Suppressor macrophage treated with lipopolysaccharide for 1 hour (primary cell): ENCODE data around the gene SSH2.
A peak's percentile ranks its signal among the peaks of the same experiment; 100 is the strongest.

ENCODE experiments used
- DNase-seq, 3 donors: peaks; one replicate each; pipeline ENCODE4 v3.0.0-alpha.2; 2020 to 2022

SSH2 gene

GRCh38 chr17:29584452-29585079 is 345.5 kb downstream of the SSH2 start:
- peak; percentile 28 to 63 (median 40) for DNase-seq

- no peak for DNase-seq
Measured at GRCh38 chr17:29583324-29584248, 346.4 kb downstream of the SSH2 start.

GRCh38 chr17:29582772-29583171 is 347.3 kb downstream of the SSH2 start:
- no peak for DNase-seq

GRCh38 chr17:29582254-29582765 is 347.7 kb downstream of the SSH2 start:
- no peak for DNase-seq

GRCh38 chr17:29581583-29582253 is 348.3 kb downstream of the SSH2 start:
- DNase-seq: no peak

GRCh38 chr17:29579866-29580771 is 349.9 kb downstream of the SSH2 start:
- peak; percentile 93 to 95 (median 94) for DNase-seq

GRCh38 chr17:29578626-29579485 is 351.2 kb downstream of the SSH2 start:
- no peak for DNase-seq

GRCh38 chr17:29577385-29578211 is 352.4 kb downstream of the SSH2 start:
- no peak for DNase-seq

GRCh38 chr17:29577001-29577370 is 353.0 kb downstream of the SSH2 start:
- DNase-seq: no peak

- no peak for DNase-seq
Measured at GRCh38 chr17:29576214-29577000, 353.6 kb downstream of the SSH2 start.
